Breast epithelium (tissue), 3 donors: Measurements from ENCODE around the gene MEMO1.

Source experiments
- CTCF ChIP-seq, 3 donors: fragments of 450-650 bp; IDR thresholded peaks; one replicate each; pipeline ENCODE4 v1.5.1; 2016 to 2017; ENCODE audit warnings: antibody characterized with exemption in 3 of 3, mild to moderate bottlenecking in 3 of 3, moderate library complexity in 3 of 3
- POLR2AphosphoS5 ChIP-seq, 3 donors: sonication (generic); formaldehyde crosslinking; IDR thresholded peaks; one replicate each; pipeline ENCODE4 v1.6.1; 2017; ENCODE audit warnings: antibody characterized with exemption in 3 of 3

GRCh38 chr2:31992934-31993333 lies 17.9 kb downstream of the MEMO1 start:
- no peak for TF ChIP-seq CTCF (IDR thresholded peaks at IDR 0.05)
- TF ChIP-seq POLR2AphosphoS5 (IDR thresholded peaks at IDR 0.05): no peak
